SU-DHL-6 (cell line): ENCODE measurements around the gene LRRC4C.

Experiments
- EZH2phosphoT487 ChIP-seq: fragments of 200-600 bp; sonication (generic), shearing (Covaris generic); conservative IDR thresholded peaks from 2 replicates; pipeline ENCODE4 v1.6.1; 2018; ENCODE audit warnings: mild to moderate bottlenecking, antibody characterized with exemption, low read length, moderate library complexity, mixed read lengths
- TF ChIP-seq, protein P1 (sequence below): fragments of 200-600 bp; sonication (generic); IDR thresholded peaks from one replicate; pipeline ENCODE4 v1.5.1; 2017; ENCODE audit warnings: antibody characterized with exemption, mild to moderate bottlenecking, low read length, moderate library complexity; ENCODE audit not compliant: insufficient read depth, poor library complexity, severe bottlenecking

DNA sequence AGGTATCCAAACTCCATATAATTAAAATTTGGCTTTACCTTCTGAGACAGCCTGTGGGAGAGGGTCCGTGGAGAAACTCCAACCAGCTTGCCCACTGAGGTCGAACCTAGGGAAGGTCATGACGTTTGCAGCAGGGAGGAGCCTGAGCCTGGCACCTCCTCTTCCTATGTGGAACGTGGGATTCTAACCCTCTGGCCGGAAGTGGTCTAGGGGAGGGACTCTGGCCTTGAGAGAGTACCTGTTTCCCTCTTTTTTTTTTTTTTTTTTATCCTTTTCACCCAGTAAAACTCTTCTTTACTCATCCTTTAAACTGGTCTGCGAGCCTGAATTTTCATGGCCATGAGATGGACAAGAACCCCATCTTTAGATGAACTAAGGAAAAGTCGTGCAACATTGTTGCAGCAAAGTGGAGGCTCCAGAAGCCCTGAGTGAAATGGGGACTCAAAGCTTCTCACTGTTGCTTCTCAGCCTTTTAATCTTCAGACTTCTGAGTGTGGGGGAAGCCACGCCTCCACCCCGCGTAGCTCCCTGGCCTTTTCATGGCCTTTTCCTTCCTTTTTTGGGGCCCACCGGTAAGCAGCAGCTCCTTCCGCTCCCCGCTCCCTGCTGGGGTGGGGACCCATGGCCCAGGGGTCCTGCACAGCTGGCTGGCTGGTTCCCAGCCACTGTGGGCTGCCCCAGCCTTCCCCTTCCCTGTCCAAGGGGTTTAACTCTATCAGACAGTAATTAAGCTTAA lies 1359.9 kb downstream of the LRRC4C start:
- TF ChIP-seq, protein P1, sequence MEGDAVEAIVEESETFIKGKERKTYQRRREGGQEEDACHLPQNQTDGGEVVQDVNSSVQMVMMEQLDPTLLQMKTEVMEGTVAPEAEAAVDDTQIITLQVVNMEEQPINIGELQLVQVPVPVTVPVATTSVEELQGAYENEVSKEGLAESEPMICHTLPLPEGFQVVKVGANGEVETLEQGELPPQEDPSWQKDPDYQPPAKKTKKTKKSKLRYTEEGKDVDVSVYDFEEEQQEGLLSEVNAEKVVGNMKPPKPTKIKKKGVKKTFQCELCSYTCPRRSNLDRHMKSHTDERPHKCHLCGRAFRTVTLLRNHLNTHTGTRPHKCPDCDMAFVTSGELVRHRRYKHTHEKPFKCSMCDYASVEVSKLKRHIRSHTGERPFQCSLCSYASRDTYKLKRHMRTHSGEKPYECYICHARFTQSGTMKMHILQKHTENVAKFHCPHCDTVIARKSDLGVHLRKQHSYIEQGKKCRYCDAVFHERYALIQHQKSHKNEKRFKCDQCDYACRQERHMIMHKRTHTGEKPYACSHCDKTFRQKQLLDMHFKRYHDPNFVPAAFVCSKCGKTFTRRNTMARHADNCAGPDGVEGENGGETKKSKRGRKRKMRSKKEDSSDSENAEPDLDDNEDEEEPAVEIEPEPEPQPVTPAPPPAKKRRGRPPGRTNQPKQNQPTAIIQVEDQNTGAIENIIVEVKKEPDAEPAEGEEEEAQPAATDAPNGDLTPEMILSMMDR, result no peak
- TF ChIP-seq EZH2phosphoT487, result no peak
